Fibroblast of skin of abdomen (primary cell): ENCODE measurements around the gene SVIL.
A peak's percentile ranks its signal among the peaks of the same experiment; 100 is the strongest.
"Not testable (repeated sequence)": the region's sequence is repeated elsewhere in the genome, so short reads cannot be mapped to it uniquely, and the experiment has no call there.

Experiments used
- DNase-seq: peaks from one replicate; pipeline ENCODE4 v3.0.0-alpha.2; 2013

SVIL gene

DNA sequence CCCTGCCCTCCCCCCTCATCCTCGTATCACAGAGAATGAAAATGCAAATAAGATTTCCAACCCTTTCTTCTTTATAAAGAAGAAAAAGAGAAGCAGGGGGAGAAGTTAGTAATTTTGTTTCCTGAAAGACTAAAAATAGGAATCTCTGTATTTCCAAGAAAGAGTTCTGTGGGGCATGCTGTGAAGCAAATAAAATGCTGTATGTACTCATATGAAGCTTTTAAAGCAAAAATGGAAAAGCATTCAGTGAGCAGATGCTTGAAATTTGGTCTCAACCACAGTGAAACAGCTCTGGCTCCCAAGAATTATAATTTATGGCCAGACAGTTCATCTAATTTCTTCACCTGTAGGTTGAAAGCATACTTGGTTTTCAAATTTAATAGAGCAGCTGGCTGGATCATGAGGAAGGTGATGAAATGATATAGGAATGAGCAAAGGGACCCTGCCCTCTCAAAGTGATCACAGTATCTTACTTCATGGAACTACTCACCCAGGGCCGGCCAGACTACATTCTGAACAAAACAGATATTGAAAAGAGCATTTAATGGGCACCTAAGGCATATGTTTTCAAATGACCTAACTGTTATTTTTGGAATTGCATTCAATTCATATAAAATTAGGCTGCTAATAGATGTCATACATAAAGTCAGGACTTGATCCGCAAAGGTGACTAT lies 31.4 kb downstream of the SVIL start:
- DNase-seq: peak; percentile 13

DNA sequence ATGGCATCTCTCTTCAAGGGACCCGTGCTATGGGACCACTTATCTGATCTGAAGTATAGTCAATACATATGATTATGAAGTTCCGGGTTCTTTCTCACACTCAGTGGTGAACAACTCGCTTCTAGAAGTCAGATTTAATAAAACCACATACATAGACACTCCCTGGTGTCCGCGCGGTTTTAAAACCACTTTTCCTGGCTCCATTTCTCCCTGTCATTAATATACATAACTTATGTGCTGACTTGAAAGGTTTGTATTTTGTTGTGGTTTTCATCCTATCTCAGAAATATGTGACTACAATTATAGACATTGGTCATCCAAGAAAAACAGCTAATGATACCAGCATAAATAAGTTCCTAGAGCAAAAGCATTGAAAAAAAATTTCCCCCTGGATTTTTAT lies 34.0 kb downstream of the SVIL start:
- peak; percentile 72 for DNase-seq

DNA sequence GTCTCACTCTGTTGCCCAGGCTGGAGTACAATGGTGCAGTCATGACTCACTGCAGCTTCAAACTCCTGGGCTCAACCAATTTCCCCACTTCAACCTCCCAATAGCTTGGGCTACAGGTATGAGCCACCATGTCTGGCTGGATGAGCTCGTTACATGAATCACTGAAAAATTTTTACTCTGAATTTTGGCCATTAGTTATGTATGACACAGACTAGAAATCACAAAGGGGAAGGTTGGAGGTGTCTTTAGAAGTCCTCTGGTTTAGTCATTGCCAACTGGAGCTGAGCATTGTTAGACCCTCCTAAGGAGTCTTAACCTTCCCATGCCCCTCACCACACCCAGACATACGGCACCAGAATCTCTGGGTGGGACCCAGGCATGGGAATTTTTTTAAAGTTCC lies 34.7 kb downstream of the SVIL start:
- DNase-seq: peak; percentile 19

DNA sequence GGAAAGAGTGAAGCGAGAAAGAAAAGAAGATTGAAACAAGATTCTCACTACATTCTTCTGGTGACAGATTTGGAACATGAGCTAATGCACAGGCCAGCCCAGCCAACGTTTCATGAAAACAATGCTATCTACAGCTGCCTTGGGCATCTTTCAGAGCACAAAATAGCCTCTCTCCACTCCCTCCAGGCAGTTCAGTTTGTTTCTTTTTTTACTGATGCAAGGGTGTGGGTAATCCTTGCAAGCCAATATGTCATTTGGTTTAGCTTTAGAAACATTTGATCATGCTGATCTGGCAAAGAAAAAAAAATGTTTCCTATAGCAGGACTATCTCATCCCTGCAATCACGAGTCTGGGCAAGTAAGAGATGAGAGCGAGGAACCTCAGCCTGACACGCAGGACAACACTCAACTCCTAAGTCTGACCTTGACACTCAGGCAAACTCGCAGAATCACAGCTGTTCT lies 35.9 kb downstream of the SVIL start:
- DNase-seq: peak; percentile 54

DNA sequence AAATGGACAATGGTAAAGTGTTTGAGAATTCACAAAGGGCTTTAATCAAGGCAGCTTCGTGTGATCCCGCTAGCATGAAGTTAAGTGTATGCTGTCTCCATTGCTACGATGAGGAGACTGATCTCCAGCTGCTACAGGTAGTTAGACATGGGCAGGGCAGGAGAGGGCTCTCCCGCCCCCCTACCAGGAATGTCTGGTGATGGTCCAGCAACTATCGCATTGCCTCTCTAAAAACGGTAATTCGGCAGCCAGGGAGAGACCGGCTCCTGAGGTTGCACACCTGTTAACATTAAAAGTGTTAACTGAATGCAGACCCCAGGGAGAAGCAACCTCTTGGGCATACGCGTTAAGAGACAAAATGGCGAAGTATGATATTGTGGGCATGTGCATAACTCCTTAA lies 37.9 kb downstream of the SVIL start:
- DNase-seq: no peak

DNA sequence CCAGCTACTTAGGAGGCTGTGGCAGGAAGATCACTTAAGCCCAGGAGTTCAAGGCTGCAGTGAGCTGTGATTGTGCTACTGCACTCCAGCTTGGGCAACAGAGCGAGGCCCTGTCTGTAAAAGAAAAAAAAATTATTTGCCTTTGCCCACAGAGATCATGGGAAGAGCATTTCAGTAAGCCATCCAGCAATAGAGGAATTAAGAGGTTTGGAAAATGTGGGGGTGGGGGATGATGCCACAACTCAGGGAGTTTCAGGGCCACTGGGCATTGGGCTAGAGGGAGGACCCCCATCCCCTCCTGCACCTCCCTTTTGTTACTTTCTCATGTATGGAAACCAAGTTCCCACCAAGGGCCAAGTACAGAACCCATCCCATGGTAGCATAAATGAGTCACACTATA lies 38.4 kb downstream of the SVIL start:
- DNase-seq: no peak

DNA sequence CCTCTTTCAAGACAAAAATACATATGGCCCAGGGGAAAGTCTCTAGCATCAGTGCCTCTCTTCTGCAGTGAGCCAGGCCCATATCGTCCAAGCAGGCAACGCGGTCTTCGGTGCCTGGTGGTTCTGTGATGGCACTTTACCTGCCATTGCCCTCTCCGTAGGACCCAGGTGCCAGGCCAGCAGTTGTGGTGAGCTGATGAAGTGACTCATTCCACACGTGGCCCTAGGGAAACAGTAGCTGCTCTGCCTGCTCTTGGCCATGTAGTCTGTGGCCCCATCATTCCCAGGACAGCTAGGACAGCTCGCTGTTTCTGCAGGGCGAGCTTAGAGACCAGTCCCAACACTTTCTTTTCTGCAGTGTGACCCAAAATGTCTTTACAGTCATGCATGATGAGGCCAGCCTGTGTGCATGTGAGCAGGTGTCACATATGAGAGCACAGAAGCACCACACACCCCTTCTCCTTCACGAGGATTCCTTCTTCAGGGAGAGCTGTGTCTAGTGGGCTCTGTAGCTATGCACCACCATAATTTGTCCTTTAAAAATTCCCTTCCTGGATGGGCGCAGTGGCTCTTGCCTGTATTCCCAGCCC lies 39.0 kb downstream of the SVIL start:
- no peak for DNase-seq

DNA sequence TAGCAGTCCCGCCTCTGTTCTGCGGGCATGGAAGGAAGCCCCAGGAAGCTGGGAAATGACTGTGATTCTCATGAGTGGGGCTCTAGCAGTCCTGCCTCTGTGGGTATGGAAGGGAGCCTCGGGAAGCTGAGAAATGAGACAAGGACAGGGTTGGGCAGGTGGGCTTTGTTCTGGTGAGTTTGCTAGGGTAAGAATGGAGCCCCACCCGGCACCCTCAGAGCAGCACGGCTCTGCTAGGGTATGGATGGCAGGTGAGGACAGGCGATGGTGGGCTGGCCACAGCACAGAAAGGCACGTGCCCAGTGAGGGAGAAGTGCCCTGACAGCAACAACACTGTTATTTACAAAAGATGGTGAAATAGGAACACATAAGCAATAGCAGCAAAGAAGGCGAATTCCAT lies 39.6 kb downstream of the SVIL start:
- DNase-seq: no peak

DNA sequence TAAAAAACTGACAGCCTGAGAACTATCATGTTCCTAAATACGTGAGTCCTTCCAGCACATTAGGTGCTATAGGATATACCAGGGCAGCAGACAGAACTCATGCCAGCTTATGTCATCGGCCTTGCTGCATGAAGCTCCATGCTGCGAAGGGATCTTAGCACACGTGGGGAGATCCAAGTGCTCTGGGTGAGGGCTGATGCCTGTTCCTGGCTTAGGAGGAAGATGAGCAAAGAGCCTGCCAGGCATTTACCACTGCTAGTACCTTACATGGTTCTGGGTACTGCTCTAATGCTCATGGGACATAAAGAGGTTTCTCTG lies 43.2 kb downstream of the SVIL start:
- DNase-seq: no peak

DNA sequence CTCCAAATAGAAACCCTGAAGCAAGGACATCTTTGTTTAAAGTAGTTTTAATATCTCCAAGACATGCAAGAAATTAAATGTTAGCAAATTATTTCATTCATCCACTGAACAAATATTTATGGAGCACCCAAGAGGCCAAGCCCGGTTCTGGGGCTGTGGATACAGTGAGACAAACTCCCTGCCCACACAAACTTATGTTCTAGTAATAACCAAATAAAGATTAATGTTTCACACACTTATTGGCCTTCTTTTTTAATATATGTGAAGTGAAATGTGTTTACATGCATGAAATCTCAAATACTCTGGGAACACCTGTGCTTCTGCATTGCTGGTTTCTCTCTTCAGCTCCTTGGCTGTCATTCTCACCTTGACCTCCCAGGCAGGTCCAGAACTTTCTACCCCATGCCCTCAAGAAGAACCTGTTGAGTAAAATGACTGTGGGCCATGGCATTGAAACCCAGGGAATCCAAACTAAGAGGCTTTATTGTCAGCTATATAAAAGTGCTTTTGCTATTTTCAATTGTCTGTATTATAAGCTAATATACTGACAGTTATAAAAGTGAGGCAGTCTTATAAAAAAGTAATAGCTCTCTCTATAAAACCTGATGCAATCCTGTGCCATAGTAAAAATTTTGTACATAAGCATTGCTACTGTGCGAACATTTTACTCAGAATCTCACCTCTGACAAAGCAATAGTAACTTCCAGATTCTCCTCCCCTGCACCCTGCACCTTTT lies 43.7 kb downstream of the SVIL start:
- no peak for DNase-seq

DNA sequence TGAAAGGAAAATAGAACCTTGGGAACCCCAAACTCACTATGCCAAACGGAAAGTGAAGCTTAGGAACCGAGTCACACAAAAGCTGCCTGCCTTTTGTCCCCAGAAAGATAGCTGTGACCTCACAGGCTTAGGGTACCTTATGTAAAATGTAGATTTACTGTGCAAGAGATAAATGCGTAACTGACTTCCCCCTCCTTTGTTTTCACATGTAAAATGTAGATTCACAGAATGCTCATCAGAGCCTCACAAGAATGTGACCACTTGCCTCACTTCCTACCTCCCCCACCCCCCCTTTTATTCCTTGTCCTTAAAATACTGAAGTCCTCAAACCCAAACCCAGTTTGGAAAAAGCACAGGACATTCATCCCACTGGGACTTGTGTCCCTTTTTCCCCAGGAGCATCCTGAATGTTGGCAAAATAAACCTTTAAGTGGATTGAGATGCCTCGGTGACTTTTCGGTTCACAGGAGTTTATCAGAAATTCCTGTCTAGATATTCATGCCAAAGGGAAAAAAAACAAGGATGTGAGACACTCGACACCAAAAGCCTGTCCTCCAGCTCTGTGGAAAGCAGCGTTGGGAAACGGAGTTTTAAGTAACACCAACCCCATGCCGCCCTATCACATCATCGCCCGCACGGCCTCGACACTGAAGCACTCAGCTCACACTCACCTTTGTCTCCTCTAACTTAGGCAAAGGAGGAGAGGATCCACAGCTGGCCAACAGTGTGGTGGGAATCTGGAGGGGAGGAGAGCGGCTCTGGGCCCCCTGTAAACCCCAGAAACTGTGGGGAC lies 45.9 kb downstream of the SVIL start:
- DNase-seq: peak; percentile 45

DNA sequence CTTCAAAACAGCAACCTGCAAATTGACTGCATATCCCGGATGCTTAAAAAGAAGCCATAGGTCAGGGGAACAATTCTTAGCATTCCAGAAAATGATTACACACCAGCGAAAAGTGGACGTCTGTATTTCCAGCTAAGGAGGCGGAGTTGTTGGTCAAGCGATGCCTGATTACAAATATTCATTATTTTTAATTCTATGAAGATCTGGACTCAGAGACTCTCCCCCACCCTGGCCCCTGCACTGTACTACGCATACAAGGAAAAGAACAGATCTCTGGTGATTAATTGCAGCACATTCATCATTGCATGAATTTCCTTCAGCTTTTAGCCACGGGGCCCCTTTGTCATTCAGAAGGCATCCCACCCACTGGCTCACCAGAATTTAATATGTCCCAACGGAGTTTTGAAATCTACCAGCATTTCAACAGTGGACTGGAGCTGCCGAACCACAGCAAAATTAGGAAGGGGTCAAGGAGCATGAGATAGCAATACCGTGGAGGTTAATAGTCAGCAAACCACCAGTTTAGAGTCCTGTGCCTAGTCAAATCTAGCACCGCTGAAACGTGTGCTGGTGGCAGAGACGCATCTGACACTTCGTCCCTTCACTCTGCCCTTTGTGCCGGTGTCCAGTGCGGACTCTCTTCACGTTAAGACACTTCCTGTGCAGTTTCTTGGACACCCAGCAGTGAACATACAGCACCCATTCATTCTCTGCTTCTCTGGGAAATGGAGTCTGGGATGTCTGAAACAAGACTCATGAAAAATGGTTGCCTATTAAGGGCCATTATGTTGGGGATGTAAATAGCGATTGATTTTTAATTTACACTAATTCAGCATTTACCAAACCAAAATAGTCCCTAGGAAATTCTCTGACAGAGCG lies 46.8 kb downstream of the SVIL start:
- peak; percentile 42 for DNase-seq

DNA sequence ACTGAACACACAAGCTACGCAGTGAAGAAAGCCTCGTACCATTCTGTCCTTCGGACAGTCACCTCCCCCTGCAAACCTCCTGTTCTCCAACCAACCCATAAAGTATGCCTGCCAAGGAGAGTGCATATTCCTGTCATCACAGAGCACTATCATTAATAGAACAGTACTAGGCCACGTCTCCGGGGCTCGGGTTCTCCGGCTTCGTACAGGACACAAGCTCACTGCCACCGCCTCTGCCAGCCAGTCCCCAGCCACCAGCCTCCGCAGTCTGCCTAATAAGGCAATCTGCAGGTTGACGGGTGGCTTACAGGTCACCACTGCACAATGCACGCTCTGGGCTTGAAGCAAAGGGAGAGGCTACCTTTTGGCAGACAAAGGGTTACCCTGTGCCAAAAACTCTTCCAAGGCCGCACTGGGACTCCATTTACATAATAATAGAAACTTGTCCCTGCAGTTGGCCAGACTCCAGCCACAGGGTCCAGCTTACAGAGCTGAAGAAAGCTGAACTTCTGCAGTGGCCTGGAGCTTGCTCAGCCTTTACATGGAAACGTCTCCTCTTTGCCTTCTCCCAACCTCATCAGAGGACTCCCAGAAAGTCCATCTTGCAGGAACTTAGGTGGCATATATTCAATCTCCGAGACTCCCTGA lies 47.5 kb downstream of the SVIL start:
- DNase-seq: not testable (repeated sequence)

DNA sequence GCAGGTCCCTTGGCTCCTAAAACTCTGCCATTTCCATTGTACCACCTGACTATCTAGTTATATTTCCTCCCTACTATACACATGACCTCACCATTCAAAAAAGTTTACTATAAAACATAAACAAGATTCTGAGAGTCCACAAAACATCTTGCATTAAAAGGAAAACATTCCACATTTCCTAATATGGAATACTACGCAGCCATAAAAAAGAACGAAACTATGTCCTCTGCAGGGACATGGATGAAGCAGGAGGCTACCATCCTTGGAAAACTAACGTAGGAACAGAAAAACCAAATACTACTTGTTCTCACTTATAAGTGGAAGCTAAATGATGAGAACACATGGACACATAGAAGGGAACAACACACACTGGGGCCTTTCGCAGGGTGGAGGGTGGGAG lies 48.3 kb downstream of the SVIL start:
- no peak for DNase-seq

DNA sequence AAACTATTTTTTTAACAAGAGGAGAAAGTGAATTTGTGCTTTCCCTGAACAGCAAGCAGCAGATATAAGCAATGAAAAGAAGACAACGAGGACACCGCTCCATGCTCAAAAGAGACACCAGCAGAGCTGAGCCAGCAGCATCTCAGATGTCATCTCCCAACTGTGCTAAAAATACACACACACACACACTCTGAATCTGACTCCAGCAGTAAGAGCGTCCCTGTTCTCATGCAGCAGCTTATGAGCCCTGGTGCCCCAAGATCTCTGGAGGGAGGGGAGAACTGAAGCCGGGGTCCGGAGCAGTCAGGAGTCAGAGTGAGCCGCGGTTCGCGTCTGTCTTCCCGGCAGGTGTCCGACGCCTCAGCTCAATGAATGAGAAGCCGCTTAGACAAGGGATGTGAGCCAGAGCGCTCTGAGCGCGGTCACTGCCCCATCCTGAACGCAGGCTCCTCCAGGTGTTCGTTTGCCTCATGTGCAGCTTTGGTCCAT lies 49.2 kb downstream of the SVIL start:
- peak; percentile 28 for DNase-seq

DNA sequence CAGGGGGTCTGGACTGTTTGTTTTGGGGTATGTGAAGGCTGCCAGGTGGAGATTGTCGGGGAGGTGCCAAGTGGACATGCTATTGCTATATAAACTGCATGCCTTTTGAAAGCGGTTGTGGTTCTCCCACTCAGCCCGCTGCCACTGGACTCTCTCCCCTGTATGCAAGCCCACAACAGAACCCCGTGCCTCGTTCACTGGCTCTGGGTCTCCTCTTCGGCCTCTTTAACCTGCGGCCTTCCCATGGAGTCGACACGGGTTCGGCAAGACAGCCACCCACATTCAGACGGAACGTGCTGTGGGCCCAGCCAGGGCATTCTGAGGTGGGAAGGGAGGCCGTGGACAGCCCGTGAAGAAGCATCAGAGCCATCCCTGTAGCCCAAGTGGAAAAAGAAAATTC lies 50.3 kb downstream of the SVIL start:
- DNase-seq: no peak

DNA sequence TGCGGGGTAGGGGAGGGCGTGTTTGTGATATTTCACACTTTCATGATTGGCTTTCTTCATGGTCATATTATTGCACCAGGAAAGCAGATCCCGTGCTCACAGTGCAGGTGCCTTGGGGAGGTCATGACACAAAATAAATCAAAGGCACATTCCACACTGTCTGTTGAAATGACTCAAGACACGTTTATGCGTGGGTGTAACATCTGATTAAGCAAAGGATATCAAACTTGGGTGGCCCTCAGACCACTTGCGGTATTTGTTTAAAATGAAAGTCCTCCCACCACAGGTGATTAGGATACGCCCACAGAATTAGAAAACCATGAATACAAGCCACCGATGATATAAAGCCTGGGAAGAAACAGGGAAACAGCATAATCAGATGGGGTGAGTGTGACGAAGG lies 51.1 kb downstream of the SVIL start:
- DNase-seq: no peak

DNA sequence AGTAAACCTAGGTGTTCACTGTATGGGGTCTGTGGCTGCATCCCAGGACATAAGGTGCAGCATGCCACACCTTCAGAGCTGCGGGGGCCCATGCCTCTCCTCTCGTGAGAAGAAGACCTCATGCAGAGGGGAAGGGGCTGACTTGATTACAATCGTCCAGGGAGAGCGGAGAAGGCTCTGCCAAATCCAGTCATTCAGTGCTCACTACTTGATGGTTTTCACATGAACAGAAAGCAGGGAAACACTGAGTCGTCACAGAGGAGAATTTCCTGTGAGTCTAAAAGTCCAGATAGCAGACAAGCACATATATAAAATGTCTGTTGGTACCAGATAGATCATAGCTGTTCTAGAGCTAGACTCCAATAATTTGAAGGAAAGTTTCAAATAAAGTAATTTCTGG lies 52.0 kb downstream of the SVIL start:
- peak; percentile 65 for DNase-seq

DNA sequence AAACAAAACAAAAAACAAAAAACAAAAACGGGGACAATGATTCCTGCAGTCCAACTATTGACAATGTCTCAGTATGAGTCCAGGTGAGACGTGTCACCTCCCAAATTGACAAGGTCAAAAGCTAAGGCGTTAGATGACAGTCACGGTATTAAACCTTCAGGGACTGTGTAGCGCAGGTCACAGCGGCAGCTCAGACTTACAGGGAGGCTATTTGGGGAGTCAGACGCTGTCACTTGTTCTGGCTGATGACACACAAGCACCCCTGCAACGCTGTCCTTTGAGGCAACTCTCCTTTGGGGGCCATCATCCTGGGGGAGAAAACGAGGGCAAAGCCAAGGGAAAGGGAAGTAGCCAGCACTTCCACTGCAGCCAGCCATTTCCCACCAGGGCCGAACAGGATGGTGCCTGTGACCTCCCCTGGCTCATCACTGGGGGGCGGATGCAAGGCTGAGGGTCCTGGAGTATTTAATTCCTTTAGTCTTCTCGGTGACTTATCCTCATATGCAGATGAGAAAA lies 55.3 kb downstream of the SVIL start:
- no peak for DNase-seq

DNA sequence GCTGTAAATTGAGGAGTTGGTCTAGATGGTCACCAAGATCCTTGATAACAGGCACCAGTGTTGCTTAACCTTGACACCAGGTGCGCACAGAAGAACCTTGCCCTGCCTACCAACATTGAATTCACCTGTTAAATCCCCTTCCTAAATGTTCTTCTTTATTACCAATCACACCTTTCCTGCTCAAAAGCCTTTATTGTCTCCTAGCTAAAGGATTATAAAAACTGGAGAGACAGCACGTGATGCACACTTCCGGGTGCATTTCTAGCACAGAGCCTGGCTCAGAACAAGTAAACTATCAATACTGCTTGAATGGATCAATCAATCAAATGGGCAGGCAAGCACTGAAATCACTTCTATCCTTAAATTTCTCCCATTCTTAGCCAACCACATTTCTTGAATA lies 56.3 kb downstream of the SVIL start:
- no peak for DNase-seq

DNA sequence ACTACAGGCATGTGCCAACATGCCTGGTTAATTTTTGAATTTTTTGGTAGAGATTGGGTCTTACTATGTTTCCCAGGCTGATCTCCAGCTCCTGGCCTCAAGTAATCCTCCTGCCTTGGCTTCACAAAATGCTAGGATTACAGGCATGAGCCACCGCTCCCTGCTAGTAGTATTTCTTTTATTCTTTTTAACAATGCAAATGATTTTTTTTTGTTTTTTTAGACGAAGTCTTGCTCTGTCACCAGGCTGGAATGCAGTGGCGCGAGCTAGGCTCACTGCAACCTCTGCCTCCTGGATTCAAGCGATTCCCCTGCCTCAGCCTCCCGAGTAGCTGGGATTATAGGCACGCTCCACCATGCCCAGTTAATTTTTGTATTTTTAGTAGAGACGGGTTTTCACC lies 58.1 kb downstream of the SVIL start:
- DNase-seq: no peak

DNA sequence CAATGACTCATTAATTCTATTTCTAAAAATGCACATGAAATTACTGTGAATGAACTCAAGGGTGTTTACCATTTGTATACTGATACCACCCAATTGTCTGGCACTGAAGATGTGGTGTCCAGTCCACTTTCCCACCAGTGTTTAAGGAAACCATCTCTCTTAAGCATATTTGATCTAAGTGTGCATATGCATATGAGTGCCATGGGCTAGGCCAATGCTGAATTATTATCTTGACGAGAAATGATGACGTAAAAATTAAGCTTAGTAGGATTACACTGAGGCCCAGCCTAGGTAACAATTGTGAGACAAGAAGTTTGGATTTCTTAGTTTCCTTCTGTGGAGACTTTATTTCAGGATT lies 59.7 kb downstream of the SVIL start:
- no peak for DNase-seq
